NOMO-1 treated with DMSO at 0.1 percent for 48 hours (cell line): Measurements from ENCODE around the gene KRT80.
A peak's percentile ranks its signal among the peaks of the same experiment; 100 is the strongest.

Experiments
- DNase-seq: peaks from one replicate; lab custom pipeline; 2025; ENCODE audit not compliant: unreplicated experiment; lab: John Stamatoyannopoulos, UW

The KRT80 gene

GRCh38 chr12:52229836-52230343, 38.1 kb upstream of the KRT80 start:
- DNase-seq, result no peak

GRCh38 chr12:52228931-52229330, 37.1 kb upstream of the KRT80 start:
- no peak for DNase-seq

- no peak for DNase-seq
Measured at GRCh38 chr12:52228366-52228765, 36.6 kb upstream of the KRT80 start.

DNA sequence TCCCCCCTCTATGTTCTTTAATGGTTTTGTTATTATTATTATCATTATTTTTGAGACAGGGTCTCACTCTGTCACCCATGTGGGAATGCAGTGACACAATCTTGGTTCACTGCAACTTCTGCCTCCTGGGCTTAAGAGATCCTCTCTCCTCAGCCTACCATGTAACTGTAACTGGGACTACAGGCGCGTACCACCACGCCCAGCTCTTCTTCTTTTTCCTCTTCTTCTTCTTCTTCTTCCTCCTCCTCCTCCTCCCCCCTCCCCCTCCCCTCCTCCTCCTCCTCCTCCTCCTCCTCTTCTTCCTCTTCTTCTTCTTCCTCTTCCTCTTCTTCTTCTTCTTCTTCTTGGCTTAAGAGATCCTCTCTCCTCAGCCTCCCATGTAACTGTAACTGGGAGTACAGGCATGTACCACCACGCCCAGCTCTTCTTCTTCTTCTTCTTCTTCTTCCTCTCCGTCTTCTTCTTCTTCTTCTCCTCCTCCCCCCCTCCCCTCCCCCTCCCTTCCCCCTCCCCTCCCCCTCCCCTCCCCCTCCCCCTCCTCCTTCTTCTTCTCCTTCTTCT, 35.9 kb upstream of the KRT80 start:
- no peak for DNase-seq

DNA sequence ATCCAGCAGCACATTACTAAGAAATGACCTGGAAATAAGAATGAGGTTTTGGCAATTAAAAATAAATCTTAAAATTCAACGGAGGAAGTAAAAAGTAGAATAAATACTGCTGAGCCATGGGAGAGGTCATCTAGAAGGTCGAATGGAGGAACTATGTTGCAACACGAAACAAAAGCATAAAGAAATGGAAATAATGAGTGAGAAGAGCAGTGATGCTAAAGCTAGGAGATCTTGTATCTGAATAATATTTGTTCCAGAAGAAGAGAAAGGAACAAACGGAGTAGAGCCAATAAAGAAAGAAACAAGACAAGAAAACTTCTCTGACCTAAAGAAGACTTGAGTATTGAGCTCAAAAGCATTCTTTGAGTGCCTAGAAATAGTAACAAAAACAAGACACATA, 34.6 kb upstream of the KRT80 start:
- peak; percentile 44 for DNase-seq

- no peak for DNase-seq
Measured at GRCh38 chr12:52225752-52226151, 33.9 kb upstream of the KRT80 start.

DNA sequence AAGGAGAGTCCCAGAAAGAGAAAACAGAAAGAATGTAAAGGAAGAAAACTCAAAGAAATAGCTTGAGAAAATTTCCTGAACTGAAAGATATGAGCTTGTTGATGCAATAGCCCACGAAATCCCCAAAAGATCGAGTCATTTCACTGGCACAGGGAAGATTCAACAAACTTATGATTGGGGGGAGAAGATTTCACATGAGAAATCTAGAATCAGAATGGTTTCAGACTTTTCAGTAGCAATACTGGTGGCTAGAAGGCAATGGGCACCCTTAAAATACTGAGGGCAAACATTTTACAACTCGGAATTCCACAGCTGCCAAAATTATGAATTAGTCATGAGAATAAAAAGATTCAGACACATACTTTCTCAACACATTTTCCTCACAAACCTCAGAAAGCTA, 32.3 kb upstream of the KRT80 start:
- no peak for DNase-seq

DNA sequence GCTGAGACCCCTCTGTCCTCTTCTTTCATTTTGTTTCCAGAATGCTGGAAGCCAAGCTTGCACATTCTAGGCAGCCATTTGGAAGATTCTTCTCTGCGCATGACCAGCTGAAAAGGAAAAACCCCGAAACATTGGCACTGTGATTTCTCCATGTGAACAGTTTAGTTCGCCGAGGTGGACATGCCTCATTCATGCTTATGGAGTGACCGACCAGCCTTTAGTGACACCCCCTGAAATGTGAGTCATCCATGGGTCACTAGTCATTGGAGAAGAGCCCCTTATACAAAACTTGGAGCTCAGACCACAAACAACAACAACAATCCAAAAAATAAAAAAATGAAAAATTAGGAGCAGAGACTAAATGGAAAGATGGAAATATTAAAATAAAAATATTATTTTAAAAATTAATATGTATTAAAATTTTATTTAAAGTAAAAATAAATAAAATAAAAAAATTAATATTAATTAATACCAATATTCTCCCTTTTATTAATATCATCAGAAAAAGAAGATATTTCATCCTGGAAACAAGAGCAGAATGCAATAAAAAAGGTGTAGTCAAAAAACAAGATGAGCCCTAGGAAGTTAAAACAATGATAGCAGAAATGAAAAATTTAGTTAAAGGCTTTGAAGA, 31.7 kb upstream of the KRT80 start:
- DNase-seq, result no peak

GRCh38 chr12:52222692-52223091, 30.9 kb upstream of the KRT80 start:
- DNase-seq, result no peak

DNA sequence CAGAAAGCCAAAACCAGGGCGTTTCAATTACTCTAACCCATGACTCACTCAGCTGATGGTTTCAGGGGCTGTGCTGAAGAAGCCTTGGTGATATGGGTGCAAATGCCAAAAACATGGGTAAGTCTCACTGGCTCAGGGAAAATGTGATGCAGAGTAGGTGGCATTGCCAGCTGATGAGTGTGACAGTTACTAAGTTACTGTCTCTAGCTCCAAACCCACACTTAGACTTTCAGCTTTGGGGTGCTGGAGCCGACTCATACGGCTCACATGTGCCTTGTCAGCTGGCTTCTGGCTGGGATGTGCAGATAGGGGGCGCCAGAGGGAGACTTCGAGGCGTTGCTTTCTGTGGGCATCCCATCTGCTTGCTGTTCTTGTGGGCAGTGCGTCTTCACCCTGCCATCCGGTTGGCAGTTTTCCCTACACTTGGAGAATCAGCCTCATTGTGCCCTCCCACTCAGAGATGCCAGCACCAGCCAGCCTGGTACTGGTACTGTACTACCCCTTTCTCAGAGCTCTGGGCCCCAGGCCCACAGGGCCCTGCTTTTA, 30.2 kb upstream of the KRT80 start:
- peak; percentile 32 for DNase-seq

DNA sequence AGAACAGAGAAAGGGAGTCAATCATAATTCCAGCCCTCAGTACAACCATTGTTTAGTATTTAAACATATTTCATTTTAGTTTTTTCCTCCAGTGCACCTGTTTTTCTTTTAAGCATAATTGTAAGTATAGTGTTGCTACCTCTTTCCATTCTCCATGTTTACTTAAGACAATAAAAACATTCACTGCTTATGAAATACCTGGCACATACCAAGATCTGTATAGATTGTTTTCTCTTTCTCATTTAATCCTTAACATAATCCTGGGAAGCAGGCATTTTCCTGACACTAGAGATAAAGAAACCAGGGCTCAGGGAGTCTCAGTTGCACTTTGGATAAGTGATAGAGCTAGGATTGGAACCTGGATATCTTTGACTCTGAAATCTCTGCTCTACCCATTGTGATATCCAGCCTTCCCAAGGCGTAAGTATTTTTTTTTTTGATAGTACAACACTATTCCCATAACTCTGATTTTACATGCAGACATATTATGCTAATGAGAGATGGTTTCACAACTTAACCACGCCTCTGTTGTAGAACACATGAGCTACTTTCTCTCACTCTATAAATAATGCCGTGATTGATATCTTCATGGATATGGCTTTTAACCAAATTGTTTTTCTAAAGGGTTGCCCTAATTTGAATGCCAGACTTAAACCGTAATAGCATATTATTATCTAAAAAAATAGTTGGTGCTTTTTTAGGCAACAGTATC, 29.4 kb upstream of the KRT80 start:
- no peak for DNase-seq

- no peak for DNase-seq
Measured at GRCh38 chr12:52220477-52220876, 28.7 kb upstream of the KRT80 start.

GRCh38 chr12:52218001-52218400, 26.2 kb upstream of the KRT80 start:
- DNase-seq, result no peak

- DNase-seq, result no peak
Measured at GRCh38 chr12:52217223-52217622, 25.4 kb upstream of the KRT80 start.

GRCh38 chr12:52216807-52217206, 25.0 kb upstream of the KRT80 start:
- no peak for DNase-seq

DNA sequence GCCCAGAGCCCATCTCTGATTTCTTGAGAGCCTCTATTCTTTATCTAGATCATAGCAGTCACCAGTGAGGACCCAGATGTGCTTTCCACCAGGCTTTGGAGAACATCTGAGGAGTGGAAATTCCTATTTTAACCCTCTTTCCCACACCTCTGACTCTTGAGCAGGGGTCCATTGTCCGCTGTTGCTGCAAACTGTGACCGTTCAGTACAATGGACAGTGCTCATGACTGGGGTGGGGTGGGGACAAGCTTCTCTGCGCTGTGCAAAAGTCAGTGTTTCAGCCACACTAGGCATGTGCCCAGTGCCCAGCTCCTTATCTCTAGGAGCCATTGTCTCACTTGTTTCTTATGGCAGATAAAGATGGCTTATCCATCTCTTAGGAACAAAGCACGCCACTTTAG, 24.3 kb upstream of the KRT80 start:
- DNase-seq, result no peak

DNA sequence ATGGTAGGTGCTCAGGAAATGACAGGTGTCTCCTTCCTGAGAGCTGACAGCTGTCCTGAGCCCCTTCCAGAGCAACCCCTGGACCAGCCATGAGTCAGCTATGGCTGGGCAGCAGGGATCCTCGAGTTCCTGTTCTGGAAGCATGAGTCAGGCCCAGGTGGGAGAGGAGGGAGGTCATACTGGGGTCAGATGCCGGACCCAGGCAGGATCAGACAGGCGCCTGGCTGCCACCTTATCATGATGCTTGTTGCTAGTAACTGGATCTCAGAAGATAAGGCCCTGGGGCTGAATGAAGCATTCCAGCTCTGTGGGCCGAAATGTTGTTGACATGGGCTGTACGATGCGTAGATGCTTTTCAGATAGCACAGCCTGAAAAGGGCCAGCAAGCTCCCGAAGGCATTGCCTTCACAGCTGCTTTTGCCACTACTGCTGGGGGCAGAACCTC, 23.8 kb upstream of the KRT80 start:
- no peak for DNase-seq

- DNase-seq, result peak; percentile 18
Measured at GRCh38 chr12:52214421-52214802, 22.6 kb upstream of the KRT80 start.

DNA sequence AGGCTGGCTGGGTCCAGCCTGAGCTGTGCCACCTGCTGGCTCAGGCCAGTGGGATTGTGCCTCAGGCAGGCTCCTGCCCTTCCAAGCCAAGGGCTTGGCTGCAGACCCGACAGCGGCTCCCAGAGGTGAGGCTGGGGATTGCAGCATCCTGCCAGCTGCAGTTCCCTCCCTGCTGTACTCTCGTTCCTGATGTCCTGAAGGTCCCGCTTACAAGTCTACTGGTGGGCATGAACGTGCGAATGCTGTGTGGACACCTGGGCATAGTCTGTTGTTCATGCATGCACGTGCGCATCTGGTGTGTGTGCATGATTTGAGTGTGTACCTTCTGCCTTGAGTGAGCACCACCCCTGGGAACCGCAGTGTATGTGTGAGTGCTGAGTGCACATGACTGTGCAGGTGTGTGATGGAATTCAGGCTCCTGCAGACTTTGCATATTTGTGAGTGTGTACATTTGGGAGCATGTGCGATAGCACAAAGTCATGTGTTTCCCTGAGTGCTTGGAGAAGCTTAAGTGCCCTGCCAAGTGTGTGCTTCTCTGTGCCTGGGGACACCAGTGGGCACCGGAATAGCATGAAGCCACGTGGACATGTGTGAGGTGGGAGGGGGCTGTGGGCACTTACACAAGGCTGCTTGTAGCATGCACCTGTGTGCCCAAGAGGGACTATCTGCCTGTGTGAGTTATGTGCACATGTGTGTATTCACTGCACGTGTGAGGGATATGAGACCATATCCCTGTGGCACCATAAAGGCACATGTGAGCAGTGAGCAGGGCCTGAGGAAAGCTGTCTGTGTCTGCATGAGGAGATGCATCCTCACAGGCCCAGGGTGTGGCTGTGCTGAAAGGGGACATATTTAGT, 22.0 kb upstream of the KRT80 start:
- peak; percentile 60 for DNase-seq

DNA sequence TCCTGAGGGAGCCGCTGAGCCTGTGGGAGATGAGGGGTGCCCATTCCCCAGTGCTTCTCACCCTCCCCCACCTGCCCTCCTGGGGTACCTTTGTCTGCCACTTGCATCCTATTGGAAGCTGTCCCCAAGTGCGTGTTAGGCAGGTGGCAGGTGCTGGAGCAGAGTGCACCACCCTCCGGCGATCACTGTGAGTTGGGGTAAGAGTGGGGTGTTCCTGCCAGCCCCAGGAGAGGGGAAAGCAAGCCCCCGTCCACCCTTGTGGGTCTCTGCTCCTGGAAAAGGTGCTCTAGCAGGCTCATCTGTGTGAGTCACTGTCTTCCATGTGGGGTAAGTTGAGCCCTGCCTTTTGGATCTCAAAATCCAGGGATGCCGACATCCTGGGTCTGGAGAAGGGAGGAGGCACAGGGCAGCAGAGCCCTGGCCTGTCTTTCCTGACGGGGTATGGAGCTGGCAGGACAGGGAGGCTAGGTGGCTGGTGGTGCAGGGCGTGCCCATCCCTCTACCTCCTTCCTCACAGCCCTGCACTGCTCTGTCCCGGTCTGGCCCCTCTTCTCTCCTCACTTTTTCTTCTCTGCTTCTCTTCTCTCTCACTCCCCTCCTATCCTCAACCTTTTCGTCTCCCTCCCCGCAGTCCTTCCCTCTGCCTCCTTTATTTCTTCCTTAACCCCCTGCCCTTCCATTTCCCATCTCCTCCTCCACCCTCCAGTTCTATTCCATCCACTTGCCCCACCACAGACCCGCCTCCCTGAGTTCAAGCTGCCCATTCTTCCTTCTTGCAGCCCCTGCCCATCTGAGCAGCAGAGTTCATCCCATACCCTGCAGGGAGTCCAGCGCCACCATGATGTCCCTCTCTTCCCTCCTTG, 21.1 kb upstream of the KRT80 start:
- no peak for DNase-seq
